Left colon (tissue), 2 donors: ENCODE measurements around the gene ME3. TPM values are rescaled to one million over a fixed set of nuclear protein-coding genes. Genes with fewer than 3 reads are reported as not detected.
"Not testable (repeated sequence)": the region's sequence is repeated elsewhere in the genome, so short reads cannot be mapped to it uniquely, and the experiment has no call there.

ENCODE experiments used
- ATAC-seq: fragments of 200-7000 bp; cut with Tn5 transposase; one replicate; pipeline ENCODE4 v1.9.1; 2020; ENCODE audit warnings: mild to moderate bottlenecking, moderate library complexity
- DNase-seq, 2 donors: peaks; one replicate each; pipeline ENCODE4 v3.0.0-alpha.2; 2020
- intact Hi-C, 2 donors: fragments of 100-400 bp; cut with DNase I in 1 of 2; cut with micrococcal nuclease in 1 of 2; formaldehyde crosslinking; loops; one replicate each; pipeline versions ENCODE4 v1.11.2 to v1.14.0; 2022; cut with DNase I, micrococcal nuclease
- total RNA-seq, 2 donors: library from RNA; stranded (reverse); fragmentation: NEBNext Ultra II Directional; extraction: Animal tissue kit (Norgen Biotek cat#: 25700); gene quantifications; one replicate each; pipeline ENCODE4 v1.2.1, GENCODE V29; 2021
- donor health status: DM: no; HTN: no; CAD: no.
- donor health status: DM: yes; HTN: yes; CAD: no.

The ME3 gene
- total RNA-seq, 2 donors from 2014 or later = 35.8 to 38.1 TPM

DNA sequence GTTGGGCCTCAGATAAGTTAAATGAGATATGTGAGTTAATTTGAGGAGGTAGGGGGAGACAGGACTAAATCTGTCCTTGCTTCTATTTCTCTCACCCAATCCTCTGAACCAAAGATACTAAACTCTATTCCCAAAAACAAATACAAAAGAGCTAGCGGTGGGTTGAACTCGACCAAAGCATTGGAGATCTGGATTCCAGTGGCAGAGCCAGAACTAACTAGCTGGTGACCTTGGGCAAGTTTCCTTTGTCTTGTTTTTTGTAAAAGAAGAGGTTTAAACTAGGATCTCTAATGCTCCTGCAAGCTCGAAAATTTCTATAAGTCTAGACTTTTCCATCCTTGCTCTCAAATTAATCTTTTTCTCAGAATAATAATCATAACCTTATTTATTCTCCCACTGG, 1.5 kb downstream of the ME3 start:
- no peak for ATAC-seq
- intact Hi-C loops = no loop called here
- no peak for DNase-seq

DNA sequence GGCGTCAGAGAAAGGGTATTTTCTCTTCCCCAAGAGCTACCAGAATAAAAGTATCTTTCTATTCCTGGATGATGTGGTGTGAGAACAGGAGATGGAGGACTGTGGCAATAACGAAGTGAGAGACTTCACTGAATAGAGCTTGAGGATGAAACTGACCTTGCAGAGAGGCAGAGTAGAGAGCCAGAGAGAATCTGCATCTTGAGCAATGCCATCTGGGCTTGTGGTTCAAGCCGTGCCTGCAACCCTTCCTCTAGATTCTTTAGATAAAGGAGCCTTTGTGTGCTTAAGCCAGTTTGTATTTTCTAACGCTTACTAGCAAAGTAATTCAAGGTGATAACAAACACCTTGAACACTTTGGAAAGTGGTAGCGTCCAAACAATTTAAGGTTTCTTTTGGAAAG, 2.2 kb downstream of the ME3 start:
- intact Hi-C loops = no loop called here

DNA sequence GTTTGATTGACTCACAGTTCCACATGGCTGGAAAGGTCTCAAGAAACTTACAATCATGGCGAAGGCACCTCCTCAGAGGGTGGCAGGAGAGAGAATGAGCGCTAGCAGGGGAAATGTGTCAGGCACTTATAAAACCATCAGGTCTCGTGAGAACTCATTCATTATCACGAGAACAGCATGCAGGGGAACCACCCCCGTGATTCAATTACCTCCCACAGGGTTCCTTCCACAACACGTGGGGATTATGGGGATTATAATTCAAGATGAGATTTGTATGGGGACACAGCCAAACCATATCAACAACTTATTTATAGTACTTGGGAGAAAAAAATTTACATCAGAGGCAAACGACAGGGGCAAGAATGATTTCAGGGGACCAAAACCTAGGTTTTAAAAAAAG, 3.0 kb downstream of the ME3 start:
- intact Hi-C loops = no loop called here
- ATAC-seq (no peak), DNase-seq (no peak)

More for the DNA sequence above, 2.2 kb downstream of the ME3 start:
- DNase-seq (peak in 1 of 2 donors; percentile 15), ATAC-seq (no peak)

DNA sequence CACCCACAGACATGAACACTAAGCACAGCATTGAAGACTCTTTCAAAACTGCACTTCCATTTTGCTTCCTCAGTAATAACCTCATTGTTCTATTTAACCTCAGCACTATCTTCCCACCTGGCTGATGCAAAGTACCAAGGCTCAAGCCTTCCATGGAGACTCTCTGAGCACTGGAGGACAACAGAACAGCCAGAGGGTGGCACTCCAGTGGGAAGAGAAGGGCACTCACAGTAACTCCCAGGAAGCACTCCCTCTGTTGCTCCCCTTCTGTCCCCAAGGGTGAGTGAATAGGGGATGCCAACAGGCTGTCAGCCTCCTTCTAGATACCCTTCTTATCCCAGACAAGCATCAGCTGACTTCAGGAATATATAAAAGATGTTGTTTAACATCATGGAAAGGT, 3.5 kb downstream of the ME3 start:
- ATAC-seq (no peak), DNase-seq (no peak)
- intact Hi-C loops = no loop called here

DNA sequence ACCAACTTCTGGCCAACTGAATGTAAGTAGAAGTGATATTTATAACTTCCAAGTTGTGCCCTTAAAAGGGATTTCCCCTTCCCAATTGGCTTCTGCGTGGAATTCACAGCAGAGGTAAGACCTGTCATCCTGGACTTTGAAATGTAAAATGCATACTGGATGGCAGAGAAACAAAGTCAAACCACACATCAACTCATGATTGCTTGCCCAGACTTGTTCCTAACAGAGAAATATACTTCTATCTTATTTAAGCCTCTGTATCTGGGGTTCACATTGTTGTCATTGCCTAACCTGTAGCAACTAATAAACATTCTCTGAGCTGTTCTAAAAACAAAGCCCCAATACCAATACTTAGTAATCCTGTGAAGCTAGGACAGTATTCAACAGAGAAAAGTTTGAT, 6.2 kb downstream of the ME3 start:
- no peak for ATAC-seq
- DNase-seq = no peak
- intact Hi-C loops = no loop called here

DNA sequence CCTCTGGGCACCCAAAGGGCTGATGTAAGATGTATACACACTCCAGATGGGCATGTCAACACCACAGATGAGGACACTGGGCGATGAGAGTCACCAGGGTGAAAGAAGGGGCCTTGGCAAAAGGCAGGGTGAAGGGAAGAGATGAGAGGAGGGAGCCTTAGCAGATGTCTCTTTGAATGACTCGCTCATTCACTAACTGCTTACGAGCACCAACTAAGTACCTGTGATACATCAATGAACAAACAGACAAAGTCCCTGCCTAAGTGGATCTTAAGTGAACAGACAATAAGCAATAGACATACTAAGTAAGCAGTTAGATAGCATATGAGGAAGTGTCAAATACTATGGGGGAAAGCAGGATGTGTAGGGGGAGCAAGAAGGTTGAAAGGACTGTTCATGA, 7.5 kb downstream of the ME3 start:
- ATAC-seq (no peak), DNase-seq (no peak)
- intact Hi-C loops = no loop called here

DNA sequence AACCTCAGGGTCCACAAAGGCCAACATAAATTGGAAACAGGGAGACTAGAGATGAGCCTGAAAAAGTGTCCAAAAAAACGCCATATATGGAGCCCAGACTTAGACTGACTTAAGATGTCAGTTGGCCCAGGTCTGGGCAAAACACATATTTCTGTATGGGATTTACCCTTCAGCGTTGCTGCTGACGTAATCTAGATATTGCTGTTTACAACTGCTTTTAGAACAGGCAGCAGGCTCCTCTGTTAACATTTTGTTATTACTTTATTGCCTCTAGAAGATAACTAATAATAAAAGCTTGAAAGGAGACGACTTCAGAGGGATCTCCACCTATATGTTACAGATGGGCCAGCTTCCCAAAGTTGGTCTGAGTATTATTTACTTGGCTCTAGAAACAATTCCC, 8.7 kb downstream of the ME3 start:
- ATAC-seq (peak; percentile 85), DNase-seq (no peak)

DNA sequence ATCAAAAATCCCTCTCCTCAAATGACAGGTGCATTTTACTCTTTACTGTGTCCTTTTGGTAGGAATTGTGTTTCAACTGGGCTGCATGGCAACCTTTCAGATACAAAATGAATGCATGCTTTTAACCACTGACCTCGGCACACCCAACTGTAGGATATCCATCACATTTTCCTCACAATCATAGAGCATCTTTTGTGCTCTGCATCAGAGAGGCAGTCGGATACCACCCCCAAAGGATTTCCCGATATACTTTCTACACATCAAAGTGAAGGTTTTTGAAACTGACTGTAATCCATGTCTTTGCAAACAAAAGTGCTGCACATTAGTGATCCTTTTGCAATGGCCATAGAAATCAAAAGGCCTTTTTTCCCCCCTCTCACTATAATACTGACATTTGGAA, 9.1 kb downstream of the ME3 start:
- intact Hi-C loops = no loop called here
- ATAC-seq (no peak), DNase-seq (no peak)

More for the DNA sequence above, 8.7 kb downstream of the ME3 start:
- intact Hi-C loops = no loop called here

DNA sequence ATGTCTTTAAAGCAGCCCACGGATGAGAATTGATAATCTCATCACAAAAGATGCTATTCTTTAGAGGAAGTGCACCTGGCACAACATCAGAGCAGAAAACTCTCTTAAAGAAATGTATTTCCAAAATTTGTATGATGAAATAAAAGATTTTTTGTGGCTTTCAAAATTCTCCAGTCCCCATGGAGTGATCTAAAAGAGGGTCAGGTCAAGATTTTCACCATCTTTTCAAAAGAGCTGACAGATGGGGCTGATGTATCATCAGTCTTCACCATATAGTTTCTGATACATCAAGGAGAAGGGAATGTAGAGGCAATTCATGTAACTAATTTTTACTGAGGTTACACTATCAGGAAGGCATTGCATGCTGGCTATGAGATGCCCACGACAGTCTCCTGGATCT, 11.7 kb downstream of the ME3 start:
- ATAC-seq (no peak), DNase-seq (no peak)
- intact Hi-C loops = no loop called here

DNA sequence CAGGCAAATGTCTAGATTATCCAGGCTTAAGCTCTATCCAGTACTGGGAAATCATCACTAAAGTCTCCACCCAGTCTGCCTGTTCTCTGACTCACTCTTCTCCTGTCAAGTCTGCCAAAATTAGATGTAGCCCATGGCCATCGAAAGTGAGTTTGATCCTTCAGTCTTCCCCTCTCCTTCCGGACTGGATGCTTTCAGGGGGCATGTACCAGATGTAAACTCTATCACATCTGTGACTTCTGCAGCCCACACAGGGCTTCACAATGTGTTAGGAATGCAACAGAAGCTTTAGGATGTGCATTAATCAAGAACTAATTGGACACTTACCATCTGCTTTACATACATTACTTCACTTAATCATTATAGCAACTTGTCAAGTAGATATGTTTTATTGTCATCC, 12.3 kb downstream of the ME3 start:
- ATAC-seq = no peak
- intact Hi-C loops = no loop called here
- no peak for DNase-seq

DNA sequence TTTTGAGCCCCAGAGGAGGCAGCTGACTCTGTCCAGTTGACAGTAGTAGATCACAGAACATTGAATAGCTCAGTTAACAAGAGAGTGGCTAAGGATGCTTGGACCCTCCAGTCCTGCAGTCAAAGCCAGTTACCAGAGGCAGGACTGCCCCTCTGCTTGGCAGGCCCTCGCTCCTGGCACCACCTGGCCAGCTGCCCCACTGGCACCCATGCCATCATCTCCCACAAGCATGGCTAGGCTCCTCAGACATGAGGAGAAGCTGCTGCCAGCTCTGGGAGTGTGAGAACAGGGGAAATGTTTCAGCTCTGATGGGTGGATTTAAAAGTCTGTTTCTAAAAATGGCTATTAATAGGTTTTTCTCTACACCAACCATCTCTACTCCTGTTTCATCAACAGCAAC, 13.9 kb downstream of the ME3 start:
- intact Hi-C loops = no loop called here
- DNase-seq (no peak), ATAC-seq (no peak)

DNA sequence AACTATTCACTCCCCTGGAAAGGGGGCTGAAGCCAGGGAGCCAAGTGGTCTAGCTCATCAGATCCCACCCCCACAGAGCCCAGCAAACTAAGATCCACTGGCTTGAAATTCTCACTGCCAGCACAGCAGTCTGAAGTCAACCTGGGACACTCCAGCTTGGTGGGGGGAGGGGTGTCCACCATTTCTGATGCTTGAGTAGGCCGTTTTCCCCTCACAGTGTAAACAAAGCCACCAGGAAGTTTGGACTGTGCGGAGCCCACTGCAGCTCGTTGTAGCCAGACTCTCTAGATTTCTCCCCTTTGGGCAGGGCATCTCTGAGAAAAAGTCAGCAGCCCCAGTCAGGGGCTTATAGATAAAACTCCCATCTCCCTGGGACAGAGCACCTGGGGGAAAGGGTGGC, 27.2 kb downstream of the ME3 start:
- DNase-seq, intact Hi-C loops, ATAC-seq: not testable (repeated sequence)

DNA sequence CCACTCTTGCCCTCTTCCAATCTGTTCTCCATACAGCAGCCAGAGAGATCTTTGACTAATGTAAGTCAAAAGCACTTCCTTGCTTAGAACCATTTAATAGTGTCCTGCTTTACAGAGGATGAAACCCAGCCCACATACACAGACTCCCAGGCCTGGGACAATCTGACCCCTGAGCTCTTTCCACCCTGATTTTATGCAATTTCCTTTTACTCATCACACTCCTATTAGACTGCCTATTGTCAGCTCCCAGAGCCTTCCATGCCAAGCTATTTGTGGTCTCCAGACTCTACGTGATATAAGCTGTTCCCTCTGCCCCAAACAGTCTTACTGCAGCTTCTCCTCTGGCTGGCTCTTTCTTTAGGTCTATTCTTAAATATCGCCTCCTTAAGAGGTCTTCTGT, 28.1 kb downstream of the ME3 start:
- no peak for DNase-seq
- intact Hi-C loops = no loop called here
- no peak for ATAC-seq

DNA sequence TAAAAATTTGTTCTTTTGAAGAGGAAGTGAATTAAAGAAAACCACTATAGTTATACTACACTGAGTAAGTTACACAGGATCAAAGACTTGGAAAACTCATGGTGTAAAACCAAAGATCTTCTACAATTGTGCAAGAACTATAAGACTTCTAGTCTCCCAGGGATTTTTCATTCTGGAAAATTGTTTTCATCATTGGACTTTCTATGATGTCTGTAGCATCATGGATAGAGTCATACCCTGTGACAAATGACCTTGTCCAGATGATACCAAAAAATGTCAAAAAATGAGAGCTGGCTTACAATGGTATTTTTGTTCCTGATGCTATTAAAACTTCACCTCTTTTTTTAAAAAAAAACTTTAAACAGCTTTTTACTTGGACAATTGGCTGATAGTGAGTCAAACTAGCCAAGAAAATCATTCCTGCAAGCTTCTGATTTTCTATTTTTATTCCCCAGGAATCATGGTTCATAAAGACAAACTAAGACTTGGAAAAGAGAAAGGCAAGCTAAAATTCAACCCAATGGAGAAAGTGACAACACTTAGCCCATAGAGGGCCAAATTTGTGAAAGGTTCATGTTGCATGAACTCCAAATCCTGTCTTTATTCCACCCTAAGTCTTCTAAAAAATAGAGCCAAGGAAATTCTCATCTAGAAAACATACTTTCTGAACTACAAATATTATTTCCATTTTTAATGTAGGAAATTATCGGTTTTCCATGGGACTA, 30.7 kb downstream of the ME3 start:
- DNase-seq (no peak), ATAC-seq (no peak)
- intact Hi-C loops = no loop called here

DNA sequence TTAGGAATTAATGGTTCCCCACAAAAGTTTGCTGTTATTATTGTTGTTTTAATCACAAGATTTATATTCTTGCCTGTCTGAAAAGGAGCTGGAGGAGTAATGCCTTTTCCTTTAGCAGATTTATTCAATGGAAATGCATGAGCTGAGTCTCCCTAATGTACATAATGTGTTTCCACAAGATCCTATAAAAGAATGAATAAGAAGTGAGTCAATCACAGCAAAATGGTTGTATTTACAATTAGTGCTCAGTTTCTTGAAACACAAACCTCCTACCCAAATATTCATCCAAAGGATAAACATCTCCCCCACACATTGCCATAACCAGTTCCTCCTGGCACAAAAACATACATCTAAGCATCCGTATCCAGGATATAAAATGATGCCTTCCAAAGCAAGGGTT, 33.3 kb downstream of the ME3 start:
- DNase-seq = no peak
- no peak for ATAC-seq
- intact Hi-C loops = no loop called here

DNA sequence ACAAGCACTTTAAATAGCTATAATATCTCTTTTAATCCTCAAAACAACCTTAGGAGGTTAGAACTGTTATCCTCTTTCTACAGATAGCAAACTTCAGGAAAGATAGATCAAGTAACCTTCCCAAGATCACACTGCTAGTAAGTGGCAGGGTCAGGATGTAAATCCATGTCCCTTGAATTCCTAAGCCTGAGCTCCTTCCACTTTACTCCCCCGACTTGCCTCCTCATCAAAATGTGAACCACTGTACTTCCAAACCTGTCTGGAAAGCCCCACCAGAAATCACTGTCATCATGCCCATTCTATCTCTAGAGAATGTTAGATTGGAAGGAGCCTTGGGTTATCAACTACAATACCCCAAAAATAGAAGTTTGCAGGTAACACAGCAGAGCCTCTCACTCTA, 33.7 kb downstream of the ME3 start:
- no peak for ATAC-seq
- intact Hi-C loops = no loop called here
- no peak for DNase-seq

DNA sequence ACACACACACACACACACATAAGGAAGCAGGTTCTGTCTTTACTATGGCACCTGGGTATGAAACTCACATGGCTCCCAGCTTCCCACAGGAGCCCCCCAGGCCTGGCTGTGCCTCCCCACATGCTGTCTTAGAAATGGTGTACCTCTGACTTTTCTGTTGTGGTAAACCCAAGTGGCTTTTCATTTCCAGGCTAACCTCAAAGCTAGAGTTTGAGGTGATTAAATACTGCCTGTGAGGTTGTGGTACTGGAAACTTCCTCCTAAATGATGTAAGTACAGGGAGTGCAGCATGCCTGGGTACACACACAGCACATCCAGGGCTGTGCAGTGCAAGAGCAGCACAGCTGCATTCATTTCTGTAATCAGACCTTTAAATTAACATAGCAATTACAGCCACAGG, 34.4 kb downstream of the ME3 start:
- DNase-seq (no peak), ATAC-seq (no peak)
- intact Hi-C loops = no loop called here

DNA sequence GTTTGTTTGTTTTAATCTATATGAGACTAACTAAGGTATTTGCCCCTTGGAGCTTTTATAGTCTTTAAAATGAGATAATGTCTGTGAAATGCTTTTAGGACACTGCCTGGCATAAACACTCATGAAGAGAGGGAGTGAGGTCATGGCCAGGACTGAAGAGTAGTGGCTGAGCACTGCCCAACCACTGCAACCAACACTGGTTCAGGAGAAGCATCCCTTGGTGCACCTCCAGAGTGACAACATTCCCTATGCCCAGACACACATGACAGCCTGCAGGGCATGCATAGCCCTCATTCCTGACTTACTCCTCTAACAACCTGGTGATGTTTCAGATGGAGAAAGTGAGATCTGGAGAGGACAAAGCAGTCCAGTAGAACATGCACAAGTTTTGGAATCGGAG, 36.1 kb downstream of the ME3 start:
- intact Hi-C loops = no loop called here

DNA sequence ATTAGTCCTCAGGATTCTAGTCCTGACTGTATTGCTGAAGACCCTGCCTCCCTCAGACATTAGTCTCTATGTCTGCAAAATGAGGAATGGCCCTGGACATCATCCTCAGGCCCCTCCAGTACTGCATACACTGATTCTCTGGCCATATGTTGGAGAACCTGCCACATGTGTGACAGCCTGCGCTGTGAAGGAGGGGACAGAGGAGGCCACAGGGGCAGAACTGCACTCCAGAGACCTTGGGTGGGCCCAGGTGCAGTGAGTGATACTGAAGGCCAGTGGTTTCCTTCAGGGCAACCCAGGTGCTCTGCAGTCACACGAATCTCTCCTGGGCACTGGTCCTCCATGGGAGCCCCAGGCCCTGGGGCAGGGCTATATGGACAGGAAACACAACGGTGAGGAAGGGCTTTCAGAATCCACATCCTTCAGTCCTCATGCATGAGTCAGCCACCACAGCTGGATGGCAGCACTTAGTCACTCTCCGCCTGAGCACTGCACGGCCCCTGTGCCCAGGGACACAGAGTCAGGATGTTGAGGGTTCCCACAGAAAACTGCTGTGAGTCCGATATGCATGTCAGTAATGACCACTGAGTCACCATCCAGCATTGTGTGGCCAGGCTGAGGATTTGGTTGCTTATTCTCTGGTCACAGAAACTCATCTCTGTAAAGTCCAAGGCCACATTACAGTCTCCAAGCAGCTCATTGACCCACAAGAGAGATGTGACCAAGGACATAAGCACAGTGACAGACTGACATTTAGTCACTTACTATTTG, 39.7 kb downstream of the ME3 start:
- intact Hi-C loops = no loop called here
- DNase-seq (no peak), ATAC-seq (peak; percentile 34)

More for the DNA sequence above, 36.1 kb downstream of the ME3 start:
- ATAC-seq (no peak), DNase-seq (no peak)

DNA sequence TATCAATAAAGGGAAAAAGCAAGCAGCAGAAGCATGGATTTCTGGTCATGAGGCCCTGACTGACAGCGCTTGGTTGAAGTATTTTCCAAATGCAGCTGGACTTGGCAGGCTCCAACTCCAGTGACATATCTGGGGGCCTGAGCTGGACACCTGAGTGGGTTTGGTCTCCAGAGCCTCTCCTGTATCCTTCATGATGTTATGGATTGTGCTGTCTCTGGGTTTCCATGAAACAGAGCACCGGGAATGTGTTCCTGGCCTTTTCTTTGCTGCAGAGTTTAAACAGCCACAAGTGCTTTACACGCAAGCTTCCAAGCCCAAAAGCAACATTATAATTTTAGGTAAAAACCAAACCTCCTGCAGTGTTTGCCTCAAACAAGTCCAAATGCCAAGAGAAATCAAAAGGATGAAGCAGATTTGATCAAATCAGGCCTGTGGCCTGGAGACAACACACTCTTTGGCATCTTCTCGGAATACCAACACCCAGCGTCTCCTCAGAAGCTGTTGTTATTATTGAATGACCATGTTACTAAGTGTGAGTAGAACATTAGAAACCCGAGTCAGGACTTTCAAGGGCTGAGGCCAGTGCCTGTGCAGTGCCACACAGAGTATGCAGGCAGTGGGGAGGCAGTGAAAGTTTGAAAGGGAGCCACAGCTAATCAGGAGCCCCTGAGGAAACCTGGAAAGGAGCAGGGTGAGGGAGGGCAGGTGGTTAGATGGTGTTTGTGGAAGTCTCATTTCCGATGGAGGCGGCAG, 42.0 kb downstream of the ME3 start:
- ATAC-seq = no peak
- intact Hi-C loops = no loop called here
- DNase-seq = no peak
